Cardiac fibroblast (primary cell): ENCODE results near the gene KLHL18.
"Not testable (repeated sequence)": the region's sequence is repeated elsewhere in the genome, so short reads cannot be mapped to it uniquely, and the experiment has no call there.

Source experiments
- DNase-seq, 2 donors: peaks; one replicate each; pipeline versions ENCODE4 v3.0.0 to v3.0.0-alpha.2; 2010; ENCODE audit warnings: low read depth in 2 of 2
- H3K4me3 ChIP-seq, 2 donors: replicated peaks in 1 of 2; 1 replicate in 1 of 2; 2 replicates in 1 of 2; pipeline ENCODE4 v1.5.1; 2011; ENCODE audit warnings: low read depth in 2 of 2, low read length in 2 of 2, mild to moderate bottlenecking in 2 of 2, moderate library complexity in 1 of 2
- CTCF ChIP-seq: IDR thresholded peaks from one replicate; pipeline ENCODE4 v1.5.1; 2011; ENCODE audit warnings: low read depth, mild to moderate bottlenecking, low read length, inconsistent platforms

Gene KLHL18

GRCh38 chr3:47362701-47363100 is 80.0 kb downstream of the KLHL18 start:
- TF ChIP-seq CTCF = no peak
- no peak overlapping the region for H3K4me3 ChIP-seq
- peak; percentile 39 to 55 for DNase-seq

- TF ChIP-seq CTCF = no peak
- peak; percentile 80 to 87 for DNase-seq
- H3K4me3 ChIP-seq = no peak overlapping the region
These were observed 82.7 kb downstream of the KLHL18 start for GRCh38 chr3:47365213-47366153.

- DNase-seq = no peak
- TF ChIP-seq CTCF = no peak
- no peak overlapping the region for H3K4me3 ChIP-seq
These were observed 84.1 kb downstream of the KLHL18 start for GRCh38 chr3:47366833-47367232.

- no peak for TF ChIP-seq CTCF
- no peak for DNase-seq
- no peak overlapping the region for H3K4me3 ChIP-seq
These were observed 84.9 kb downstream of the KLHL18 start for GRCh38 chr3:47367631-47368030.

- not testable (repeated sequence) for H3K4me3 ChIP-seq, DNase-seq
These were observed 87.3 kb downstream of the KLHL18 start for GRCh38 chr3:47370020-47370419.

- DNase-seq = no peak
- TF ChIP-seq CTCF = peak; percentile 23
- H3K4me3 ChIP-seq = no peak overlapping the region
These were observed 88.3 kb downstream of the KLHL18 start for GRCh38 chr3:47370887-47371697.

- no peak overlapping the region for H3K4me3 ChIP-seq
- DNase-seq = no peak
- no peak for TF ChIP-seq CTCF
These were observed 91.8 kb downstream of the KLHL18 start for GRCh38 chr3:47374587-47374986.
